HG02884 (cell line): ENCODE measurements around the gene AGXT2.
"Not testable (repeated sequence)": the region's sequence is repeated elsewhere in the genome, so short reads cannot be mapped to it uniquely, and the experiment has no call there.

Experiments
- ATAC-seq: cut with Tn5 transposase; IDR thresholded peaks from one replicate; pipeline ENCODE4 v1.9.1; 2021; ENCODE audit warnings: mild to moderate bottlenecking, moderate library complexity; ENCODE audit not compliant: unreplicated experiment

AGXT2 gene

GRCh38 chr5:34976347-34976746 is 71.4 kb downstream of the AGXT2 start:
- ATAC-seq: no peak

DNA sequence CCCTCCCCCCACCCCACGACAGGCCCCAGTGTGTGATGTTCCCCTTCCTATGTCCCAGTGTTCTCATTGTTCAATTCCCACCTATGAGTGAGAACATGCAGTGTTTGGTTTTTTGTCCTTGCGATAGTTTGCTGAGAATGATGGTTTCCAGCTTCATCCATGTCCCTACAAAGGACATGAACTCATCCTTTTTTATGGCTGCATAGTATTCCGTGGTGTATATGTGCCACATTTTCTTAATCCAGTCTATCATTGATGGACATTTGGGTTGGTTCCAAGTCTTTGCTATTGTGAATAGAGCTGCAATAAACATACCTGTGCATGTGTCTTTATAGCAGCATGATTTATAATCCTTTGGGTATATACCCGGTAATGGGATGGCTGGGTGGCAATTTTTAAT is 76.1 kb downstream of the AGXT2 start:
- not testable (repeated sequence) for ATAC-seq

DNA sequence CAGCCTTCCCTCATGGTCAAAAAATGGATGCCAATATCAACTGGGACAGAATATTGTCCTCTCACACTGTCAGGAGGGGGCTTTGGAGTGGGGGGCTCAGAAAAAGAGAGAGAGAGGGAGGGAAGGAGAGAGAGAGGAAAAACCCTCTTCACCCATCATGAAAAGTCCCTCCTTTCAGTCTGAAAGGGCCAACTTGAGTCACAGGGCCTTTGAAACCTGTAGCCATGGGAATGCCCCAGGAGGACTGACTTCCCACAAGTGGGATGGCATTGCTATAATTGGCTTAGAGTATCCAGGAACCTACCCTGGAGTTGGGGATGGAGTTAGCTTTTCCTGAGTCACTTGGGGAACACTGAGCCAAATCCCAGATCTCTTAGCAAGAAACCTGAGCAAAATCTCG is 77.2 kb downstream of the AGXT2 start:
- ATAC-seq: no peak

- no peak for ATAC-seq
These were observed 79.5 kb downstream of the AGXT2 start for GRCh38 chr5:34968258-34968657.

- ATAC-seq: no peak
These were observed 80.2 kb downstream of the AGXT2 start for GRCh38 chr5:34967540-34967939.

DNA sequence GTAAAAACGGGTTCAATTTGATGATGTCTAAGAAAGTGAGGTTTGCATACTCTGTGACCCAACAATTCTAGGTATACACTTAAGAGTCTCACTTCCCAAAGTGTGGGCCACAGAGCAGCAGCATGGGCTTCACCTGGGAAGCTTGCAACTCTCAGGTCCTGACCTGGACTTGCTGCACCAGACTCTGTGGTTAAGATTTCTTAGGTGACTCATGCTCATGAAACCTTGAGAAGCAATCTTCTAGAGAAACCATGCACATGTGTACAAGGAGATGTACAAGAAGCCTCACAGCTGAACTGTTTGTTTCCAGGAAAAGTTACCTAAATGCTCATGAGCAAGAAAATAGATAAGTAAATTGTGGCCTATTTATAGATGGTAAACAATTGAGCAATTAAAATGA is 88.4 kb downstream of the AGXT2 start:
- peak; percentile 98 for ATAC-seq

- ATAC-seq: peak; percentile 32
These were observed 89.7 kb downstream of the AGXT2 start for GRCh38 chr5:34957857-34958690.

- ATAC-seq: no peak
These were observed 90.4 kb downstream of the AGXT2 start for GRCh38 chr5:34957321-34957720.
